Stimulated activated CD4-positive, alpha-beta T cell treated with anti-CD3 and anti-CD28 coated beads, Interleukin-1b, Interleukin-23, amount 100 ng/mL, for 24 hours (primary cell): Measurements from ENCODE around the gene PTPRG.

Experiments used
- DNase-seq, 4 experiments: peaks; one replicate each; pipeline ENCODE4 v3.0.0-alpha.2; 2020; ENCODE audit warnings: low read depth in 4 of 4, low spot score in 1 of 4

PTPRG gene

GRCh38 chr3:61789861-61790260, 228.5 kb downstream of the PTPRG start:
- DNase-seq: no peak

- no peak for DNase-seq
Observed at GRCh38 chr3:61790411-61790810, 229.0 kb downstream of the PTPRG start.

- DNase-seq: no peak
Observed at GRCh38 chr3:61793056-61793455, 231.7 kb downstream of the PTPRG start.

GRCh38 chr3:61793521-61793920, 232.2 kb downstream of the PTPRG start:
- DNase-seq: no peak

- DNase-seq: no peak
Observed at GRCh38 chr3:61794341-61794740, 233.0 kb downstream of the PTPRG start.

- DNase-seq: no peak
Observed at GRCh38 chr3:61794961-61795360, 233.6 kb downstream of the PTPRG start.

- DNase-seq: no peak
Observed at GRCh38 chr3:61796088-61796680, 234.8 kb downstream of the PTPRG start.

GRCh38 chr3:61796911-61797310, 235.5 kb downstream of the PTPRG start:
- DNase-seq: no peak

- no peak for DNase-seq
Observed at GRCh38 chr3:61802772-61803171, 241.4 kb downstream of the PTPRG start.

- no peak for DNase-seq
Observed at GRCh38 chr3:61803983-61804382, 242.6 kb downstream of the PTPRG start.

- DNase-seq: no peak
Observed at GRCh38 chr3:61804782-61805181, 243.4 kb downstream of the PTPRG start.

GRCh38 chr3:61805510-61806080, 244.2 kb downstream of the PTPRG start:
- DNase-seq: no peak

GRCh38 chr3:61806810-61807209, 245.4 kb downstream of the PTPRG start:
- DNase-seq: no peak

GRCh38 chr3:61807865-61808276, 246.5 kb downstream of the PTPRG start:
- DNase-seq: no peak

- no peak for DNase-seq
Observed at GRCh38 chr3:61808526-61808925, 247.2 kb downstream of the PTPRG start.

- no peak for DNase-seq
Observed at GRCh38 chr3:61808999-61809398, 247.6 kb downstream of the PTPRG start.

GRCh38 chr3:61809879-61810278, 248.5 kb downstream of the PTPRG start:
- no peak for DNase-seq

GRCh38 chr3:61810953-61811497, 249.7 kb downstream of the PTPRG start:
- DNase-seq: no peak

GRCh38 chr3:61811652-61812051, 250.3 kb downstream of the PTPRG start:
- DNase-seq: no peak

- no peak for DNase-seq
Observed at GRCh38 chr3:61812085-61812484, 250.7 kb downstream of the PTPRG start.

- no peak for DNase-seq
Observed at GRCh38 chr3:61812517-61812916, 251.1 kb downstream of the PTPRG start.

- DNase-seq: no peak
Observed at GRCh38 chr3:61813636-61814035, 252.3 kb downstream of the PTPRG start.

- DNase-seq: no peak
Observed at GRCh38 chr3:61814674-61815073, 253.3 kb downstream of the PTPRG start.
